ENCODE measurements around the gene KRT12.
A peak's percentile ranks its signal among the peaks of the same experiment; 100 is the strongest.
"Not testable (repeated sequence)": the region's sequence is repeated elsewhere in the genome, so short reads cannot be mapped to it uniquely, and the experiment has no call there.

KRT12 gene

GRCh38 chr17:40841246-40841645 is 25.8 kb downstream of the KRT12 start:
- DNase-seq: no peak

GRCh38 chr17:40839194-40839593 is 27.8 kb downstream of the KRT12 start:
- DNase-seq: no peak

DNA sequence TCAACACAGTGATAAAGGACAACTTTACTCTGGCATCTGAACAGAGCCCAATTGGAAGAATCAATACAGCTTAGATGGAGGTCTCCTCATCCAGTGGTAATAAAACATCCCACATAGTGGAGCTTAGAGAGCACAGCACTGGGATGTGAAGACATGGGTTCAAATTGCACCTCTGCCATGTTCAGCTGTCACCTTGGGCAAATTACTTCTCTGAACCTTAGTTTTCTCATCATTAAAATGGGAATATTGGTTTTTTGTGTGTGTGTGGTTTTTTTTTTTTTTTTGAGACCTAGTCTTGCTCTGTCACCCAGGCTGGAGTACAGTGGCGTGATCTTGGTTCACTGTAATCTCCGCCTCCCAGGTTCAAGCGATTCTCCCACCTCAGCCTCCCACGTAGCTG is 31.0 kb downstream of the KRT12 start:
- DNase-seq: no peak

- DNase-seq: no peak
Measured at GRCh38 chr17:40833882-40834281, 33.1 kb downstream of the KRT12 start.

GRCh38 chr17:40832840-40833239 is 34.2 kb downstream of the KRT12 start:
- DNase-seq: no peak

DNA sequence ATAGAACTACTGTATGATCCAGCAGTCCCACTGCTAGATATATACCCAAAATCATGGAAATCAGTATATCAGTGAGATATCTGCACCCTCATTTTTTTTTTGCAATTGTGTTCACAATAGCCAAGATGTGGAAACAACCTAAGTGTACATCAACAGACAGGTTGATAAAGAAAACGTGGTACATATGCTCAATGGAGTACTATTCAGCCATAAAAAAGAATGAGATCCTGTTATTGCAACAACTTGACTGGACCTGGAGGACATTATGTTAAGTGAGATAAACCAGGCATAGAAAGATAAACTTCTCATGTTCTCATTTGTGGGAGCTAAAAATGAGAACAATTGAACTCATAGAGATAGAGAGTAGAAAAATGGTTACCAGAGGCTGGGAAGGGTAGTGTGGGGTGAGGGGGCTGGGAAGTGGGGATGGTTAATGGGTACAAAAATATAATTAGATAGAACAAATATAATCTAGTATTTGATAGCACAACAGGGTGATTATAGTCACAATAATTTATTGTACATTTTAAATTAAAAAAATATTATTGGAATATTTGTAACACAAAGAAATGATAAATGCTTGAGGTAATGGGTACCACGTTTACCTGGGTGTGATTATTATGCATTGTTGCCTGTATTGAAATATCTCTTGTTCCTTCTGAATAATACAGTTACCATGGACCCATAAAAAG is 36.8 kb downstream of the KRT12 start:
- no peak for DNase-seq

GRCh38 chr17:40828454-40829044 is 38.5 kb downstream of the KRT12 start:
- DNase-seq: no peak

GRCh38 chr17:40827746-40828453 is 39.1 kb downstream of the KRT12 start:
- DNase-seq: no peak

- DNase-seq: no peak
Measured at GRCh38 chr17:40825599-40825998, 41.4 kb downstream of the KRT12 start.

DNA sequence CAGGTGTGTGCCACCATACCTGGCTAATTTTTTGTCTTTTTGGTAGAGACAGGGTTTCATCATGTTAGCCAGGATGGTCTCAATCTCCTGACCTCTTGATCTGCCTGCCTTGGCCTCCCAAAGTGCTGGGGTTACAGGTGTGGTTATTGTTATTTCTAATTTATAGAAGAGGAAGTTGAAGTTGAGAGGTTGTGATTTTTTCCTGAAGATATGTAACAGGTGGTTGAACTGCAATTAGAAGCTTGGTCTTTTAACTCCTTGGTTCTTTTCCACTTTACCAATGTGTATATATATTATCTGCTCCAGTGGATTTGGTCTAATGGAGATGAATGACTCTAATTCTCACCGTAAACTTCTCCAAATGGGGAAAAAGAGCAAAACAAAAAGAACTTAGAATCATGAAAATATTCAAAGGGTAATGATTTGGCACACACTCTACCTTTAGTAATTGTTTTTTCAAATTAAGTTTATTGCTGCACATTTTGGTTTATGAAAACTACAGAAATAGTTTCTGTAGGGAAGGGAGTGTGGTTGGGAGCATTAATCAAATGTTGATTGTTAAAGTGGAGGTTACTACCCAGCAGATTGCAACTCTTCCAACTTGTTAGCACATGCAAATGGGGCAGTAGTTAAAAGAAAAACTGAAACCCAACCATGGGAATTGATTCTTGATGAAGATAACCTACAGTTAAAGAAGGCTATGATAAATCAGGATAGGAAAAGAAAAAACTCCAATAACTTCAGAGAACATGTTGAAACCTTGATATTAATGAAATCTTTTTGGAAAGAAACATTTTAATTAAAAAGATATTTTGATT is 42.8 kb downstream of the KRT12 start:
- no peak for DNase-seq

GRCh38 chr17:40822132-40822812 is 44.8 kb downstream of the KRT12 start, which contains the start of gene KRT10:
Gene KRT10, minus strand, starts transcription at chr17:40822614. Its CDS starts 29 bp downstream, at chr17:40822585.
- DNase-seq: no peak

DNA sequence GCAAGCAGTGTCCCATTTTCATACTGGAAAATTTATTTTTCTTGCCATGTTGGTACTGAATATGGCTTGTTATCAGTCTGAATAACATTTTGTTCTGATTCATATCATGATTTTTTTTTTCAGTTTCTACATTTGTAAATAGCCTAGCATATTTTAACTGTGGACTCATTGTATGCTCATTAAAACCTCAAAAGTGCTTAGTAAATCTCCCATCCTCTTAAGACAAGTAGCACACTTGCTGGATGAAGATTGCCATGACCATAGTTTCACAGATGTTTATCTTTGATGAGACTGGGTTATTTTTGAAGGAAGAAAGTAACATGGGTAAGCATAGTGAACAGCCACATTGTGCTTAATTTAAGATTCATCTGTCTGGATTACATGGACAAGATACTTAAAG is 45.5 kb downstream of the KRT12 start:
- DNase-seq: no peak

DNA sequence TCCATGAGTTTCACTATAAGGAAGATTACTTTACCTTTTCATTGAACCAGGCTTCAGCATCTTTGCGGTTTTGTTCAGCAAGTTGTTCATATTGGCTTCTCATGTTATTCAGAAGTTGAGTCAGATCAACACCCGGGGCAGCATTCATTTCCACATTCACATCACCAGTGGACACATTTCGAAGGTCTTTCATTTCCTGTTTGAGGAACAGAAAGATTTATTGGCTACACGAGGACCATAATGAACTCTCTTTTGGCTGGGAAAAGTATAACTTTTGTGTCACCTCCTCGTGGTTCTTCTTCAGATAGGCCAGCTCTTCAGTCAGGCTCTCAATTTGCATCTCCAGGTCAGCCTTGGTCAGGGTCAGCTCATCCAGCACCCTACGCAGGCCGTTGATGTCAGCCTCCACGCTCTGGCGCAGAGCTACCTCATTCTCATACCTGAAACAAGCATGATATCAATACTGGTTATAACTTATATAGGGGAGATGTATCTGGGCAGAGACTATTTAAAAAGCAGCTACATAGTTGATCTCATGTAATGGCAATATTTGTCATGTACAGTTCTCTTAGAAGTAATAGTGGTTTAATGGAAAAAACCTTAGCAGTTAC is 46.7 kb downstream of the KRT12 start:
- DNase-seq: no peak

DNA sequence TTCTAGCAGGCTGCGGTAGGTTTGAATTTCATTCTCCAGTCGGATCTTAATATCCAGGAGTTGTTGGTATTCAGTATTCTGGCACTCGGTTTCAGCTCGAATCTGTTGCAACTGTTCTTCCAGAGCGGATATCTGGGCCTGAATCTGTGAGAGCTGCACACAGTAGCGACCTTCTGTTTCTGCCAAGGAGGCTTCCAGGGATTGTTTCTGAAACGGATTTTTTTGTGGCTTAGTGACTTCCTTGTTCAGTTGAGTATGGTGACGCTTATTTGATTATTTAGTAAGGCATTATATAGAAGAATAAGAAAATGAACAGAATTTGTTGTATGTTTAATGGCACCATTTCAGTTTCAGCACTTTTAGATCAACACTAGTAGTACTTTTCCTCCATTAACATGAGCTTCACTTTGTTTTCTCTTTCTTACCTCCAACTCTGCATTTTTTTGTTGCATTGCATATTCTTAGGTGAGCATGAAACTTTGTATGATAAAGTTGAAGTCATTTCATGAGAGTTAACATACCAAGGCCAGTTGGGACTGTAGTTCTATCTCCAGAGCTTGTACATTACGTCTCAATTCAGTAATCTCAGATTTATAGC is 47.4 kb downstream of the KRT12 start:
- no peak for DNase-seq

DNA sequence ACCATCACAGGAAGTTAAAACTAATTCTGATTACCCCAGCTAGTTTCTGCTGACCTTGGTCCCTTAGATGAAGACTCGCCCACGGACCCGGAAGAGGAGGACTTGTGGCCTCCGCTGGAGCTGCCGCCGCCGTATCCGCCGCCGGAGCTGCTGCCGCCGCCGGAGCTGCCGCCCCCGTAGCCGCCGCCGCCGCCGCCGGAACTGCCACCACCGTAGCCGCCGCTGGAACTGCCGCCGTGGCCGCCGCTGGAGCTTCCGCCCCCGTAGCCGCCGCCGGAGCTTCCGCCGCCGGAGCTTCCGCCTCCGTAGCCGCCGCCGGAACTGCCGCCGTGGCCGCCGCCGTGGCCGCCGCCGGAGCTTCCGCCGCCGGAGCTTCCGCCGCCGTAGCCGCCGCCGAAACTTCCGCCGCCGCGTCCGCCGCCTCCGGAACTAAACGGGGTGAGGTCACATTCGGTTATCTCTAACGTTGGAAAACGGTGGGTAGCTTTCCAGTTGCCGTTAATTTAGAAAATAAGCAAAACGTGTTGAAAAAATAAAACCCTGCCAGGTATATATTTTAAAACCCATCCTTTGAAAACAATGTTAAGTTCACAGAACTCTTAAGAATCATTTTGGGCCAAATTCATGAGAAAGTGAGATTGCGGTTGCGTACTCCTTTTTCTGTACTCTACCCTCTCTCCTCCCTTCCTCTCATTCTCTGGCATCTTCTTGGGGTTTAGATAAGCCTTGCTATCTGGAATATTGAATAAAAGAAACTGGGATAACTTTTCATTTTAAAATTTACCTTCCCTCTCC is 48.1 kb downstream of the KRT12 start:
- DNase-seq: peak; percentile 83 to 86

- DNase-seq: no peak
Measured at GRCh38 chr17:40818343-40818732, 48.7 kb downstream of the KRT12 start.

DNA sequence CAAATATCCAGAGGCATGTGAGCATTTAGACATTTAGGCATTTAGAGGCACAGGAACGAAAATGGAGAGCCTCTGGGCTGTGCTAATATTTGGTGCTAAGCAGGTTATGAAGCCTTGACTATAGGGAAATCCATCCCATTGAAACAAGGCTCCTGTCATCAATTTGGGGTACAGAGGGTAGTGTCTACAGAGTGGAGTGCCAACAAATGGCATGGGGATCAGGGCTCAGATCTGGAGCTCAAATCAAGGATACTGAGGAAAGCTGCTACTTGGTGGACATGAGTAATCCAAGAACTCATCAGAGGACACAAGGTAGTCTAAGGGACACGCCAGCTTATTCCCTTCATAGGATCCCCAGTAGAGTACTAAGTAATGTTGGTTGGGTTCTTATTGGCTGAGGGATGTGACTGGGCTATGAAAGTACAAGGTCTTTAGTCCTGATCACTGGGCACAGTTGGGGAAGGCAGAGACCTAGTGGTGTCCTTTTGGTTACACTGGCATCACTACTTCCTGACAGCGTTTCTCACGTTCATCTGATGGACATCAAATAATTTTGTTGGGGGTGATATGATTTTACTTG is 49.8 kb downstream of the KRT12 start:
- no peak for DNase-seq

DNA sequence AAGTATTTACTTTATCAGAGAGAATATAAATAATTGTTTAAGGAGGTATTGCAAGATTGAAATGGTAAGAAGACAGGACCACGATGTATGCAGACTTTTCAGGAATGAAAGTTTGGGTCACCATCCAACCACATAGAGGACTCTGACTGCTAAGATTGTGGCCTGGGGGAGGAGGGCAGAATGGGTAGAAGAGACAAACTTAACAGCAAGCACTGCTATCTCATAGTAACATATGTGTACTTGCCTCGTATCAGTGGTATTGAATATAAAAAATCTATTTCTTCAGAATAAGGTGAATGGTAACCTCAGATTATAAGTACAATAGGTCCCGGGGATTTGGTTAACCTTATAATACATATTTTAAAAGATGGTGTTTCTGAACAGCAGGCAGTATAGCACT is 50.5 kb downstream of the KRT12 start:
- no peak for DNase-seq

DNA sequence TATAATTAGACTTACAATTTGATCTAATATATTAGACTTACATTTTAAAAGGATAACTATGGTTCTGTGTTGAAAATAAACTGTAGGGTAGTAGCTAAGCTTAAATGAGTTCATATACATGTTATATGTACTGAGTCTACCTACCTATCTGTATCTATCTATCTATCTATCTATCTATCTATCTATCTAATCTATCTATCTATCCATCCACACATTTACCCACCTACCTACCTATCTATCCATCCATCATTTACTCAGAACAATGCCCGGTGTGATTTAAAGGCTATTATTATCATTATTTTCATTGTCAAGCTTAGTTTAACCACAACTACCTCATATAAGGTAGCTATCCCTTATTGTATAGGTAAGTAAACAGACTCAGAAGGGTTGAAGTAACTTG is 51.6 kb downstream of the KRT12 start:
- no peak for DNase-seq

DNA sequence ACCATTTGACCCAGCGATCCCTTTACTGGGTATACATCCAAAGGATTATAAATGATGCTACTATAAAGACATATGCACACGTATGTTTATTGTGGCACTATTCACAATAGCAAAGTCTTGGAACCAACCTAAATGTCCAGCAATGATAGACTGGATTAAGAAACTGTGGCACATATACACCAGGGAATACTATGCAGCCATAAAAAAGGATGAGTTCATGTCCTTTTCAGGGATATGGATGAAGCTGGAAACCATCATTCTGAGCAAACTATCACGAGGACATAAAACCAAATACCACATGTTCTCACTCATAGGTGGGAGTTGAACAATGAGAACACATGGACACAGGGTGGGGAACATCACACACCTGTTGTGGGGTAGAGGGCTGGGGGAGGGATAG is 52.4 kb downstream of the KRT12 start:
- DNase-seq: not testable (repeated sequence)

- no peak for DNase-seq
Measured at GRCh38 chr17:40813804-40814203, 53.2 kb downstream of the KRT12 start.

Data from NCI-H2081 (cell line).